B cell (primary cell): Measurements from ENCODE around the gene FKRP. TPM values are rescaled to one million over a fixed set of nuclear protein-coding genes. Genes with fewer than 3 reads are reported as not detected.

ENCODE experiments used
- ATAC-seq: fragments of 200-7000 bp; cut with Tn5 transposase; one replicate; pipeline ENCODE4 v1.10.0; 2021; ENCODE audit warnings: low read depth, mild to moderate bottlenecking, moderate number of reproducible peaks, moderate library complexity
- CTCF ChIA-PET: fragments of 350-600 bp; sonication (Branson Sonifier 250); formaldehyde crosslinking; loops from one replicate; lab custom pipeline; 2021; ENCODE audit warnings: antibody characterized with exemption, inconsistent platforms; lab: Charles Lee
- POLR2A ChIA-PET: fragments of 350-600 bp; sonication (Branson Sonifier 250); formaldehyde crosslinking; loops from one replicate; lab custom pipeline; 2021; ENCODE audit warnings: antibody characterized with exemption; lab: Charles Lee
- DNase-seq: peaks from one replicate; pipeline ENCODE4 v3.0.0; 2013
- H2AFZ ChIP-seq: 2 replicates; pipeline ENCODE4 v1.6.1; 2012; ENCODE audit warnings: mild to moderate bottlenecking, low read depth, low read length; ENCODE audit not compliant: insufficient read depth, poor library complexity, severe bottlenecking
- H3K27ac ChIP-seq, 2 donors: 1 replicate in 1 of 2; 2 replicates in 1 of 2; pipeline ENCODE4 v1.5.1; 2012 to 2013; ENCODE audit warnings: low read length in 2 of 2, mild to moderate bottlenecking in 2 of 2, moderate library complexity in 1 of 2
- H3K27me3 ChIP-seq, 4 experiments: fragments of 200-600 bp in 1 of 4; sonication (generic) in 1 of 4; replicated peaks in 1 of 4; 1 replicate in 2 of 4; 2 replicates in 2 of 4; pipeline versions ENCODE4 v1.6.1 to v1.7.0; 2013 to 2016; ENCODE audit warnings: low read length in 3 of 4, mild to moderate bottlenecking in 2 of 4, mixed read lengths in 1 of 4, moderate library complexity in 1 of 4; ENCODE audit not compliant: insufficient read depth in 4 of 4, control insufficient read depth in 3 of 4; ENCODE audit errors: control extremely low read depth in 1 of 4
- H3K36me3 ChIP-seq, 2 experiments: replicated peaks in 1 of 2; 1 replicate in 1 of 2; 2 replicates in 1 of 2; pipeline versions ENCODE4 v1.6.1 to v1.7.1; 2013; ENCODE audit warnings: low read length in 1 of 2; ENCODE audit not compliant: insufficient read depth in 2 of 2, control insufficient read depth in 1 of 2; ENCODE audit errors: control extremely low read depth in 1 of 2, extremely low read depth in 1 of 2
- H3K4me1 ChIP-seq, 2 donors: fragments of 200-600 bp in 1 of 2; sonication (generic) in 1 of 2; 1 replicate in 1 of 2; 2 replicates in 1 of 2; pipeline versions ENCODE4 v1.5.1 to v1.6.1; 2013 to 2017; ENCODE audit warnings: low read length in 2 of 2; ENCODE audit not compliant: control insufficient read depth in 2 of 2, insufficient read depth in 2 of 2
- H3K4me2 ChIP-seq: replicated peaks from 2 replicates; pipeline ENCODE3; 2012; ENCODE audit warnings: mild to moderate bottlenecking, low read depth, low read length; ENCODE audit not compliant: poor library complexity, severe bottlenecking
- H3K4me3 ChIP-seq, 5 experiments: fragments of 200-600 bp in 1 of 5; sonication (generic) in 1 of 5; 1 replicate in 3 of 5; 2 replicates in 2 of 5; pipeline versions ENCODE4 v1.5.1 to v1.7.0; 2011 to 2016; ENCODE audit warnings: low read length in 4 of 5, mild to moderate bottlenecking in 4 of 5, low read depth in 2 of 5, control low read depth in 1 of 5, moderate library complexity in 1 of 5; ENCODE audit not compliant: insufficient read depth in 1 of 5; ENCODE audit errors: control extremely low read depth in 1 of 5, extremely low read depth in 1 of 5
- H3K79me2 ChIP-seq: fragments of 200-600 bp; sonication (generic); one replicate; pipeline ENCODE4 v1.6.0; 2016; ENCODE audit warnings: low read length; ENCODE audit not compliant: control insufficient read depth, insufficient read depth
- H3K9ac ChIP-seq: fragments of 200-600 bp; sonication (generic); 2 replicates; pipeline ENCODE4 v1.6.1; 2017; ENCODE audit warnings: mild to moderate bottlenecking, low read length, moderate library complexity
- H3K9me3 ChIP-seq, 3 donors: one replicate each; pipeline versions ENCODE4 v1.6.1 to v1.7.1; 2013; ENCODE audit warnings: low read length in 2 of 3; ENCODE audit not compliant: control insufficient read depth in 2 of 3, insufficient read depth in 1 of 3; ENCODE audit errors: control extremely low read depth in 1 of 3
- H4K20me1 ChIP-seq: 2 replicates; pipeline ENCODE4 v1.6.0; 2012; ENCODE audit warnings: mild to moderate bottlenecking, low read length; ENCODE audit not compliant: insufficient read depth, control insufficient read depth, poor library complexity, severe bottlenecking
- H3K27ac Mint-ChIP-seq: one replicate; pipeline ENCODE4 v1.8.0; 2021; ENCODE audit warnings: mixed read lengths
- H3K27me3 Mint-ChIP-seq: one replicate; pipeline ENCODE4 v1.8.0; 2021; ENCODE audit warnings: mixed read lengths
- H3K4me1 Mint-ChIP-seq: one replicate; pipeline ENCODE4 v1.8.0; 2021; ENCODE audit warnings: mixed read lengths
- H3K4me3 Mint-ChIP-seq: one replicate; pipeline ENCODE4 v1.8.0; 2021; ENCODE audit warnings: mixed read lengths
- H3K9me3 Mint-ChIP-seq: one replicate; pipeline ENCODE4 v1.8.0; 2022; ENCODE audit warnings: mixed read lengths; ENCODE audit not compliant: insufficient read depth
- CTCF ChIP-seq: fragments of 200-600 bp; IDR thresholded peaks from one replicate; pipeline ENCODE4 v1.8.0; 2022; ENCODE audit warnings: antibody characterized with exemption, mild to moderate bottlenecking
- EZH2 ChIP-seq: IDR thresholded peaks from 2 replicates; pipeline ENCODE4 v1.6.1; 2012; ENCODE audit warnings: borderline replicate concordance, low read depth, mild to moderate bottlenecking, moderate library complexity, low read length; ENCODE audit not compliant: insufficient read depth, poor library complexity, severe bottlenecking
- WGBS: methylation state at CpG from one replicate; pipeline ENCODE4 v1.1.5; 2013; ENCODE audit warnings: missing lambda C conversion rate; ENCODE audit not compliant: insufficient coverage; 5-methylcytosine and 5-hydroxymethylcytosine counted together
- intact Hi-C: fragments of 100-400 bp; cut with micrococcal nuclease; formaldehyde crosslinking; loops from one replicate; pipeline ENCODE4 v1.10.0; 2022
- polyA plus RNA-seq: library from polyadenylated mRNA; depleted of rRNA; stranded (reverse); fragments of >200 nt; gene quantifications from 2 replicates; pipeline ENCODE4 v1.2.3, GENCODE V29; 2012
- total RNA-seq, 2 donors: library from RNA; stranded (reverse); fragments of 120-200 nt in 1 of 2; gene quantifications; 1 replicate in 1 of 2; 2 replicates in 1 of 2; pipeline versions ENCODE4 v1.2.3 to v1.2.4, GENCODE V29; 2013 to 2022

Gene FKRP
- total and polyA plus RNA-seq, 2 donors (not counting 1 experiment from before 2014, with no cell fraction given): 30.2 to 38.8 TPM

GRCh38 chr19:46783670-46784069 lies 37.8 kb downstream of the FKRP start:
- no peak for ATAC-seq
- Histone ChIP-seq H3K79me2 (peaks cover 60% of the 10 kb centered on the region), H3K9me3 (no peaks in the 10 kb centered on the region), H3K4me3 (no peak overlapping the region), H3K36me3 (peaks cover 0 to 38% of the 10 kb centered on the region in 2 experiments), H4K20me1 (peaks cover 22% of the 10 kb centered on the region), H3K9ac (no peak overlapping the region), H3K27me3 (no peaks in the 10 kb centered on the region), H3K4me1 (peaks cover 32 to 46% of the 10 kb centered on the region in 2 donors), H3K4me2 (no peak overlapping the region), H3K27ac (no peak overlapping the region), H2AFZ (no peak overlapping the region)
- peaks cover 46% of the 10 kb centered on the region for H3K4me1 Mint-ChIP-seq
- H3K4me3 Mint-ChIP-seq: peak overlapping the region; percentile 40
- intact Hi-C loops: no loop called here
- DNase-seq: no peak
- peak overlapping the region; percentile 98 for H3K27ac Mint-ChIP-seq
- ChIA-PET CTCF (interaction anchor here (0.7 to 4.5 kb wide), 4 partner anchors 16 to 57 kb away, joined by 3 to 27 read pairs (median 10); no protein-coding TSS in a partner anchor), POLR2A (interaction anchor here (5.7 kb wide), 1 partner anchor 40 kb away, joined by 94 read pairs; no protein-coding TSS in a partner anchor)
- TF ChIP-seq CTCF (no peak), EZH2 (no peak)
- H3K9me3 Mint-ChIP-seq: no peaks in the 10 kb centered on the region
- WGBS: 100% methylated on average over 2 of the region's 2 CpGs
- H3K27me3 Mint-ChIP-seq: no peaks in the 10 kb centered on the region
